Hippocampal formation (tissue), 2 donors: ENCODE measurements around the gene ACTBL2.
"Not testable (repeated sequence)": the region's sequence is repeated elsewhere in the genome, so short reads cannot be mapped to it uniquely, and the experiment has no call there.

Experiments
- DNase-seq, 2 donors: peaks; one replicate each; lab custom pipeline; 2025; lab: John Stamatoyannopoulos, UW

The ACTBL2 gene

DNA sequence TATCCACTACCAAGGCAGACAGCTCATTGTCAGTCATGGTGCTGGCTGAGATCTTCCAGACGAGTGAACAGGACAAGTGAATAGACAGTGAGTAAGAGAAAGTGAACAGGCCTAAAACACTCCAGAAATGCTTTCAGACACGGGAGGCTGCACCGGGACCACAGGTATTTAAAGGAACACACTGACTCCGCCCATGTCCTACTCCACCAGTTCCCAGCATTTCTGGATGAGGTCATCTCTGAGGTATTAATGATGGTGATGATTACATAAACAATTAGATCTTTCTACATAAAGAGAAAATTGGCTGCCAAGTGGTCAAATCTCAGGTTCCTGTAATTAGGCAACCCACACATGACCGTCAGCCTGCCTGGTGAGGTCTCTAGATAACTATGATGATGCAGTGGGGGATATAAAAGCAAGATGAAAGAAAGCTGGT lies at the start of gene ACTBL2:
Gene ACTBL2, minus strand, starts transcription at position 141 of the 436 bp plus-strand sequence. Its CDS starts 104 bp downstream, at position 37.
- no peak for DNase-seq

DNA sequence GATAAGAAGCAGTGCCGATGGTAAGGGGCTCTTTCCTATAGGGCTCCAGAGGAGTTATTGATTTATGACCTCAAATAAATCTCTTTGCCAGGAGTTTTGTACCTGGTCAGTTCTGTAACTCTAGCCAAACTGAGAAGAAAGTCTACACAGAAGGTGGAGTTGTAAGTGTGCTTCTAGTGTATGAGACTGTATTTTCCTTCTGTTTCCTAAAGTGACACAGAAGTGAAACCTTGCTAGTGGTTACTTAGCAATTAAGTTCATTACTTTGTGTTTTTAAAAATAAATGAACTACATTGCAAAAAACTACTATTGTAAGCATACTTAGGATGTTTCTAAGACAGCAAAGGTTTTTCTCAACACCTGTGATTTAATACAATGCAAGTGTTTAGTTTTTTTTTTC lies 48.7 kb upstream of the ACTBL2 start:
- DNase-seq: no peak

DNA sequence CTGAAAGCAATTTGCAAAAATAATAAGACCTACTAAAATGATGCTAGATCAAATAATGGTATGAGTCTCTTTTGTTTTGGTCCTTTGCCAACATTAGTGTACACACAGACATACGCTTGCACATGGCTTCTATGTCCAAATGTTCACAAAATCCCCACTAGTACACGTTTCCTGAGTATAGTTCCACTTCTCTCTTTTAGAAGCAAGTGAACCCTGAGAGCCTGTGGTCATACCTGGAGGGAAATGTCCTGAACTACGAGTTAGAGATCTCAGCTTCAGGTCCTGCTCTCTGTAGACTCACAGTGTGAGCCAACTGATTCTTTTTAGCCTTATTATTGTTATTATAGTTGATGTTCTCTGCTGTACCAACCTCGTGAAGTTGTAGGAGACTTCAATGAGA lies 47.3 kb upstream of the ACTBL2 start:
- no peak for DNase-seq

DNA sequence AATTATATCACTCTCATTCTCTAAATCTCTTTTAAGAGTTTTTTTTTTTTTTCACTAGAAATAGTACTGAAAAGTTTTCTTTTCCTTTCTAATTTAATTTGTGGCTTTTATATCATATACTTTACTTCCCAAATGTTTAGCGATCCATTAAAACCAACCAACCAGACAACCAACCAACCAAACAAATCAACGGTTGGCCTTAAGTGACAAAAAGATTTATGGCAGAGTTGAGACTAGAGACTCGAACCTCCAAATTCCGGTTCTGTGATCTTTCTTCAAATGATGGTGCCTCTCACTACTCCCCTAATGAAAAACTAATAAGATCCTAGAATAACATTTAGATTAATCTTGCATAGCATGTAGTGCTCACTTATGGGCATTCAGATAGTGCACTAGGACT lies 45.3 kb upstream of the ACTBL2 start:
- DNase-seq: no peak

DNA sequence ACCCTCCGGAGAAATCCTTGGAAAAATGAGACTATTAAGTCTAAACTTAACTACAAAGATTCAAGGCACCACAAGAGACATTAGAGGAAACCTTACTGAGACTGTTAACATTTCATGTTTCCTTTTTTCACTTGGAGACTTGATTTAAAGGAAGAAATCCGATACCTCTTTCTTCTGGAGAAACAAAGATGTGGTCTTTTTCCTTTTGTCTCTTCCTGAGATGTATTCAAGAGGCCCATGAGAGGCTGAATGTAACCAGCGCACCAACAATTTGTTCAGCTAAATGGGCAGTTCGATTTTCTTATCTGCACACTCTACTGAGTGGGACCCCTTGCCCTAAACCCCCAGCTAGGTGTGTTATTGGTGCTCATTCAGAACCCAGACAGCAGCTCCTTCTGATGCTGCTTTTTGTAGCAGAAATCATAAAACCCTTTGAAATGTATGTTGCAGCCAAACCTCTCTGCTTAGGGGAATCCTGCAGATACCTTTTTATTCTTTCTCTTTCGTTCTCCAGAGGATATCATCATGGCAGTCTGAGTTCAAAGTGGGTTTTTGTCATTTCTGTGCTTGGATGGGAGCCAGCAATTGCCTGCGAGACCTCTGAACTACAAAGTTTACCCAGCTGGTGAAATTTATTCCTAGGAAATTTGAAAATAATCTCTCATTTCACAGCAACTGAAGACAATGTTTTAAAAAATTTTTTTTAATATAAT lies 41.9 kb upstream of the ACTBL2 start:
- DNase-seq: no peak

DNA sequence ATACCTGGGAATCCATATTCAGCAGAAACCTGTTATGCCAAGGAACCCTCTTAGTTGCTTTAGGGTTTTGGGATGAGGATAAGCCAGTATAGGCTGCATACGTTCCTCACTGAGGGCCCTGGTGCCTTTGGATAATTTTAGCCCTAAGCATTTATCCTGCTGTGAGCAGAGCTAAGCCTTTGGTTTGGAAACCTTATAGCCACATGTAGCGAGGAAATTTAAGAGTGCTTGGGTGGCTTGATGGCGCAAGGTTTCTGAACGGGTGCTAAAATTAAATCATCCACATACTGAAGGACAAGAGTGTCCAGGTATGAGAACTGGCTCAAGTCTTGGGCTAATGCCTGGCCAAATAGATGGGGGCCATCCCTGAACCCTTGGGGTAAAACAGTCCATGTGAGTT lies 39.9 kb upstream of the ACTBL2 start:
- not testable (repeated sequence) for DNase-seq

DNA sequence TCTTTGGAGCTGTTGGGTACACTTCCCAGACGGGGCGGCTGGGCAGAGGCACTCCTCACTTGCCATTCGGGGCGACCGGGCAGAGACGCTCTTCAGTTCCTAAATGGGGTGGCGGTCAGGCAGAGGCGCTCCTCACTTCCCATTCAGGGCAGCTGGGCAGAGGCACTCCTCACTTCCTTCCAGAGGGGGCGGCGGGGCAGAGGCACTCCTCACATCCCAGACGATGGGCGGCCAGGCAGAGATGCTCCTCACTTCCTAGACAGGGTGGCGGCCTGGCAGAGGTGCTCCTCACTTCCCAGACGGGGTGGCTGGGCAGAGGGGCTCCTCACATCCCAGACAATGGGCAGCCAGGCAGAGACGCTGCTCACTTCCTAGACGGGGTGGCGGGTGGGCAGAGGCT lies 35.8 kb upstream of the ACTBL2 start:
- not testable (repeated sequence) for DNase-seq

DNA sequence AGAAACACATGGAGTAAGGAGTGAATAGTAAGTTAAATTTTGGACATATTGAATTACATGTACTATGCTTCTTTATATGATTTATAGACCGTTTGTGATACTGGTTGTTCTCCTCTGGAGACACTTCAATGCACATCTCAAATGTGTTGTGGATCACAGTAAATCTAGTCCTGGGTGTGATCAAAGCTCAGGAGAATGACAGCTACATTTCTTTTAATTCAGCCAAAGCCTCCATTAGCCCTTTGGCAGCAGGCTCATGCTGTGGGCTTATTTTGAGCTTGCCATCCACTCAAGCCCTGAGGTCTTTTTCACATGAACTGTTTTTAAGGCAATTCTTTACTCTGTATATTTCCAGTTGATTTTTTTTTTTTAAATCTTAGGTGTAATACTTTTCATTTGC lies 34.6 kb upstream of the ACTBL2 start:
- DNase-seq: no peak

DNA sequence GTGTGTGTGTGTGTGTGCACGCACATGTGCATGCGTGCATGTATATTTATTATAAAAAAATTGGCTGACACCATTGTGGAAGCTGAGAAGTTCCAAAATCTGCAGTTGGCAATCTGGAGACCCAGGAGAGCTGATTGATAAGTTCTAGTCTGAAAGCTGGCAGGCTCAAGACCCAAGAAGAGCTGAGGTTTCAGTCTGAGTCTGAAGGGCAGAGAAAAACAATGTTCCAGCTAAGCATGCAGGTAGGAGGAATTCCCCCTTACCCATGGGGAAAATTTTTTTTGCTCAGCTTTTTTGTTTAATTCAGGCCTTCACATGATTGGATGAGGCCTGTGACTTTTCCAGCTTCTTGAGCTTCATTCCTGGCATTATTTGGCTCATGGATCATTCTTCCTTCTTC lies 31.2 kb upstream of the ACTBL2 start:
- no peak for DNase-seq

DNA sequence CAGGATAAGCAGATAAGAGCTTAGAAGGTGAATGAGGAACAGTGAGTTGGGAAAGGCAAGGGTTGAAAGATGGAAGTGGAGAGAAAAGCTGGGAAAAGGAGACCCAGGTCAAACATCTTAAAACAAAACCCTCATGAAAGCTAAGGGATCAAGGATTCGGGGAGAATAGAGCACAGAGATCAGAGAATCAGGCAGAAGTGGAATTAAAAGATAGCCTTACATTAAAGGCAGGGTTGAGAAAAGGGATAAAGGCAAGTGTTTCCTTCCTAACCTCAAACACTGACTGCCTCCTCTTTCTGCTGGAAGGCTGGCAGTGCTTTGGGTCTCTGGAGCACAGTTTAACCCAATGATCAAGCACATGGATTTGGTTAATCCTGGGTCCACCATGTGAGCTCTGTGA lies 28.7 kb upstream of the ACTBL2 start:
- DNase-seq: no peak

DNA sequence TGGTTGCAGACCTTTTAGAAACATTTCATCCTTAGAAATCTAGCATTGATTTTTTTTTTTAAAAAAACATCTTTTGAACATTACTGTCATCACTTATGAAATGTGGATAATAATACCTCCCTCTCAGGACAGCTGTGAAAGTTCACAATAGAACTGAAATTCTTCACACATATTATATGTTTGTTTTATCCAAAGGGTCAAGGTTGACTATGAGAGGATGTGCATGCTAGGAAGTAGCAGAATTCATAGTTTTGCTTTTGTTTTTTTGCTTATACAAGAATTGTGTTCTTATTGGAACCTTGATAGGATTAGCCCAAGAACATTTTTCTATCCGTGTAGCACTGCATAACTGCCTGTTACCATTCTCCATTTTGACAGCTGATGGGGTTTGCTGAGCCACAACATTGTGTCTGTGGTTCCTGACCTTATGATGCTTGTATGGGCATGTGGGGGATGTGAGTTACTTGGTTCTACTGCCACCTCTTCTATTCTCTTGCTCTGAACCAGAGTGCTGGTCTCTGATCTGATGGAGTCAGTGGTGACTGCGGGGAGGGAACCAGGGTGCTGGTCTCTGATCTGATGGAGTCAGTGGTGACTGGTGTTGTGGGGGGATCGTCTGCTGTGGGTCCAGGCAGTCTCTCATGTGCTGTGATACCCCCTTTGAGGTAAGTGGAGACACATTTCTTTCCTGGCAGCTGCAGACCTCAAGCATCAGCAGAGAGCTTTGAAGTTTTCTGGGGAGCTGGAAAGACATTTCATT lies 27.1 kb upstream of the ACTBL2 start:
- no peak for DNase-seq

DNA sequence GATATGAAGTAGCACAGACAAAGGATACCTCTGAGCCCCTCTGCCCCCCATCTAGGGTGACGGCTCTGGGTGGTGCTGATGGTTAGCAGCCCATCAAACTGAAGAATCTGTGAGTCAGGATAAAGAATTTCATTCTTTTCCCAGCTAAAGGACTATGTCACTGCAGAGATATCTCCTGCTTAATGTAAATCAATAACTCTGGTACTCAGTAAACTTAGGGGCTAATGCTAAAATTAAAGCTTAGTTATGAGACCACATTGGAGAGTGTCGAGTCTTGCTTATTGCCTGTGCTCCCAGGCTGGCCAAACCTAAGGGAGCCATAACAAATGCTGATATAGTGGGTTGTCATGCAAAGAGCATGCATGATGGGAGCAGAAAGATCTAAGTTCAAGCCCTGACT lies 25.6 kb upstream of the ACTBL2 start:
- DNase-seq: no peak

DNA sequence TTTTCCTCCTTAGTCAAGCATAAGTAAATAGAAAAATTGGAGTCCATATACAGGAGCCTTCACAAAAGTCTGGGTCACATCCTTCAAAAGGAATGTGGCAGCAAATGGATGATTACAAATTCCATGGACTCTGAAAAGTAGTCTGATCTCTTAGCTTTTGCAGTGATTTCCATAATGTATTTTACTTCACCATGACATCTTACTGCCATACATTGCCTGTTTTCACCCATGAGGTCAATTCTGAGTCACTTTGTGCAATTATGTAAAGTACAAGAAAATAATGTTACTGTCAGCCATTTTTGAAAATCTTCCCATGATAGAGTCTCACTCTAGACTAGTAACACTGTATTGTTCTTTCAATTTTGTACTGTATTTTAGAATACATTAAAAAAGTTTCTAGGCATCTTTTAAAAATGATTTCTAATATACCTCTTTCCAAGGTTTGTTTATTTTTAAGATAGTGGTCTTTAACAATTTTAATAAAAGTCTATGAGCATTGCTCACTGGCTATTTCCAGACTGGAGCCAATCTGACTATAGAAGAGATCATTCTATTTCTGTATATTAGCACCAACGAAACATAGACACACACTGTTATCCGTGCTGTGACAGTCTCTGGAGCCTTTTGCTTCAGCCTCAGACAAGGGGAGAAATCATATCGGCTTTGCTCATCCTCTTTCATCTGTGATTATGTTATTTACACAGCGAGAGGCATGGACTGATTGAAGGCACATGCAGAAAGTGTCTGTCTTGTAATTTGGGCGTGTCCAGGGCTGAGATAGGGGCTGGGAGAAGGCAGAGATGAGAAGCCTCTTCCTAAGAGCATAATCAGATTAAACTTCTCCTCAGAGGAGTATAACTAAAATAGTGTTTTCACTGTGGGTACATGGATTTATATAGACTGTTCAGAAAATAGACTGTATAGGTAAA lies 22.9 kb upstream of the ACTBL2 start:
- DNase-seq: no peak

DNA sequence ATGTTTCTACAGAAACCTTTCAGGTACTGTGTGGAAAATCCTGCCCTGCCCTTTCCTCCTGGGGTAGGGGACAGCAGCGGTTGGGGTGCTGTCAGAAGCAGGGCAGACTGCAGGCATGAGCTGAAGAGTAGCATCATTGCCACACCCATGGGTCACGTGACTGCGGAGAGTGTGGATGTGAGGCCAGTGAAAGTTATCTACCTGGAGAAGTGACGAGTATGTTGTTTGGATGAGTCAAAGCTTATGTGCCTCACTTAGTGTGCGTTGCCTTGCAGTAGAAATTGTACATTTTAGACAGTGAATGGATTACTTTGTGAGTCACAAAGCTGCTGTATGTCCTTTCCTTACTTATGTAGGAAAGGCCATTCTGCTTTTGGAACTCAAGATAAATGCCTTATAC lies 21.7 kb upstream of the ACTBL2 start:
- no peak for DNase-seq

DNA sequence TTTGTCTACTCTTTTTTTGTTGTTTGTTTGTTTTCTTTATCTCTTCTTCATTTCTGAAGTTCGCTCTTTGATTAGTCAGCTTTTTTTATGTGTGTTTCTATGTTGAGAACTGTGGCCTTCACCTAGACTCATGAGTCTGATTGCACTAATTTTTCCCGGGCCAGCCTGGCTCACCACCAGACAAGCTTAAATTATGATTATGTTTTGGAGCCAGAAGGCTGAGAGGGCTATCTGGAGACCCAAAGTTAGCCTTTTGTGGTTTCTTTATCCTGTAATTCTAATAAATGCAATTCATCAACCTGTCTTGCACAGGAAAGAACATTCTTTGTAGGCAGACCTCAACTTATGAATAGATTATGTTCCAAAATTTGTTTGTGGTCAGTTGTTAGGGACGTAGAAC lies 20.8 kb upstream of the ACTBL2 start:
- DNase-seq: no peak

DNA sequence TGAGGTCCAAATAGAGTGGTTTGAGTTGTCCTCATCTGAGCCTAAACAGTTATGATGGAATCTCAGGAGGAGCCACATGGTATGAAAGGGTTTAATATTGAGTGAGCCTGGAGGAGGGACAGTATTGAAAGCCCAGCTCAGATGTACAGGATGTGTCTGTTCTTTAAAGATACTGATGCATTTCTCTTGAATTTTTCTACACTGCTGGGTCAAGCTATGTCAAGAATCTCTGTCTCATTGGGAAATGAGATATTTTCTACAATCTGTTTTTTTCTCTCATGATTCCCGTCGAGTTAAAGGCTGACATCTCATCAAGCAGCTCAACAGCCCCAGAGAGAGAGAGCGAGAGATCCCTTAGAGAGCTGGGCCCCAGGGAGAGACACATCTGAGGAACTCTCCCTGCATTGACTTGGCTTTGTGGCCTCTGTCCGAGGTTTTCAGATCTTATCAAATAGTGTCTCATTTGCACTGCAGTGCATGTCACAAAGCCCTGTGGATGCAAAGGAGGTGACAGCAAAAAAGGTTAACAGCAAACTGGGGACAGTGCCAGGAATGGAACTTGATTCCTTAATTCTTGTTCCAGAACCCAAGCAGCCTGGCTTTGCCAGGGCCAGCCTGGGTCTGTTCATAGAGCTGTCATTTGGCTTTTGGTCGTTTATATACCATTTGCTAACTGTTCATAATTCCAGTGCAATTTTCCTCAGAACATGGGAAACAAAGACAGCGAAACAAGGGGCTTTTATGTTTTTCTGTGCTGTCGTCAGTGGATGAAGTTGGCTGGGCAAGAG lies 19.0 kb upstream of the ACTBL2 start:
- DNase-seq: no peak

DNA sequence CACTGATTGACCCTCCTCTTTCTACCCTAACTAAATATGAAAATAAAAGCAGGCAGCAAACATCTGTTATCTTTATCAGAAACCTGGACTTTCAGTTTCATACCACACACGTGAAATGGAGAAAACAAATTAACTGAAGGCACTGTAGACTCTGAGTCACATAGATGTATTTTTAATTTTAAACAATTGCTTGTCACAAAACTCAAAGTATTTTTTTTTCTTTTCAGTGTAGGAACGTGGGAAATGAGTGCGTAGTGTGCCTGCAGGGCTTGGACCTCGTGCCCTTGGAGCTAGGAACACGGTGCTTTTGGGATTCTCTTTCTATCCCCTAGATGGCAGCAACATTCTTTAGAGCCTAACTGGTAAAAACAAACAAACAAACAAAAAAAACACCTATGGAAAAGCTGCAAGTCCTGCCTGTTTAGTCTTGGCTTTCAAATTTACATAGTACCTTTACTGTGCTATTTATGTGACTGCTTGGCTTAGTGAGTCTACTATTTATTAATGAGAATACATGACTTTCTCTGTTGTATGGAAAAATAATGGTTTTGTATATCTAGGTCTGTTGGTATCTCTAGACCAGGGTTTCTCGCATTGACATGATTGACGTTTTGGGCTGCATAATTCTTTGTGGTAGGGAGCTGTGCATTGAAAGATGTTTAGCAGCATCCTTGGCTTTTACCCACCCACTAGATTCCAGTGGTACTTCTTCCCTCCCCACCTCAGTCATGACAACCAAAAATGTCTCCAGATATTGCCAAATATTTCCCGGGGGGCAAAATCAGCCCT lies 16.8 kb upstream of the ACTBL2 start:
- peak in 1 of 2 donors; percentile 84 for DNase-seq

DNA sequence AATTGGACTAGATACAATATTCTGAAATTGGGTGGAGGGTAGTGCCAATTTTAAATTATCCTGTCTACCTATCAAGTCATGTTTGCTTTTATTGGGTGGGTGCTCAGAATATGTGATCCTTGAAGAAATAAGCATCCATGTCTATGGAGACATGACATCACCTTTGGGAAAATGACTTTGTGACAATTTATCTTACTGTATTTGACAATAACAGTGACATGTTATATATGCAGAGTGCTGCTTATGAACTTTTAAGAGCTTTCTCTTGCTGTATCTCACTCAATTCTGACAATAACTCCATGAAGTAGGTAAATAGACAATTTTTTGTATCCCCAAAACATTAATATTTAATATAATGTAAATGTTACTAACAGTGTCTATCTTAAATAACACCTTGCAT lies 15.1 kb upstream of the ACTBL2 start:
- no peak for DNase-seq

DNA sequence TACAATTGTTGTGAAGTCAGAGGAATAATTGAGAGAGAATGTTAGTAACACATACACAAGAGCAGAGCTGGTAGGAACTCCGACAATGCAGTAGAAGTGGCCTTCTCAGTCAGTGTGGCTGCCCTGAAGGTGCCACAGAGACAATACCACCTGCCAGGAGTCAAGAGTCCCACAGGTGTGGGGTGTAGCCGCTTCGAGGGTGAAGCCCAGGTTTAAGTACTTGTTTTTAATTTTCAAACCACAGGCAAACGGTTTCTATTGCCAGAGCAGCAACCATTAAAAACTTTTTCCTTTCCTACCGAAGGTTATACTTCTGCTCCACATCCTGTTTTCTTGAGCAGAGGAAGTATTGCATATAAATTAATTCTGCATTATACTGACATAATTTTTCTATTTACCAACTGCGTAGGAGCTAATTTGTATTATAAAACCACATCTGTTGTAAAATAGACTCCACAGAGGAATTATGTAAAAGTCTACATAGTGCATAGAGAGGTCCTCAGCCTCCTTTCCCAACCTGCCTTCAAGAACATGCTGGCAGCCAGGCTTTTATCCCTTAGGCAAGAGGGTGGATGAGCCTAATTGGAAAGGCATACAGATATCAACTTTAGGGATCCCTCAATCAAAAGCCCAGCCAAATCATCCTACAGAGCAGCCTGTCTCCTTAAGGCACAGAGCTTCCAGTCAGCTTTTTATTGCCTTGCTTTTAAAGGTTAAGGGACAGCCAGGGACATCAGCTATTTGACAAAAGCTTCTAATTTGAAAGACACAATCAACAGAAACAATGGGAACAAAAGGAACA lies 12.9 kb upstream of the ACTBL2 start:
- no peak for DNase-seq
